ENCODE measurements around the gene PPFIA2. TPM values are rescaled to one million over a fixed set of nuclear protein-coding genes. Genes with fewer than 3 reads are reported as not detected.

Gene PPFIA2
- total RNA-seq, 6 experiments from 2014 or later = 0.12 to 1.2 (median 0.56) TPM; not detected in 2

DNA sequence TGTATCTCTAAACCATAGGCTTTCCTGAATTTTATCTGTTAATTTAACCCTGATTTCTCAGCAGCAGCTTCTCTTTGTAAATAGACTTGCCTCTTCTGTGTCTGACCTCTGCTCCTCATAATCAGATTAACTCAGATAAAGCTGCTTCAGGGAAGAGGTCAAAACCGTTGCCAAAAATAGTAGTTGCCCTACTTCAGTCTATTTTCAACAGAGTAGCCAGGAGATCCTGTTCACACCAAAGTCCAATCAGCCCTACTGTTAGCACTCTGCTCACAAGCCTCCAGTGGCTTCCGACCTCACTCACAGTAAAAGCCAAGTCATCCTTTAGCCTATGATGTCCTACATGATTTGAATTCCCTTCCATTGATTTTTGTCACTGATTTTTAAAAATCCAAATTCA is 258.4 kb downstream of the PPFIA2 start:
- Histone ChIP-seq H3K4me1 (peaks cover 0 to 14% (median 0%) of the 10 kb centered on the region in 4 donors), H3K27me3 (no peaks in the 10 kb centered on the region), H3K4me3 (no peak overlapping the region), H3K36me3 (no peaks in the 10 kb centered on the region), H3K27ac (no peak overlapping the region), H3K9me3 (no peaks in the 10 kb centered on the region)
- TF ChIP-seq CTCF (IDR thresholded peaks at IDR 0.05) = no peak
- no peak for TF ChIP-seq POLR2A (IDR thresholded peaks at IDR 0.05)
- DNase-seq (peak in 2 of 3 donors; percentile 14 to 42), ATAC-seq (peak; percentile 79 to 98 (median 94))
- 19% methylated on average over 2 of the region's 2 CpGs for WGBS (ENCODE audit: insufficient coverage, low coverage, low lambda C conversion rate, missing lambda C conversion rate)
- intact Hi-C loops (cut with DNase I) = no loop called here

- Histone ChIP-seq H3K27ac (no peak overlapping the region), H3K27me3 (no peaks in the 10 kb centered on the region), H3K9me3 (no peaks in the 10 kb centered on the region), H3K36me3 (no peaks in the 10 kb centered on the region), H3K4me1 (peaks cover 0 to 14% (median 0%) of the 10 kb centered on the region in 4 donors), H3K4me3 (no peak overlapping the region)
- intact Hi-C loops (cut with DNase I) = no loop called here
- ATAC-seq (peak in 1 of 4 donors; percentile 30), DNase-seq (no peak)
- 23% methylated on average over 4 of the region's 4 CpGs for WGBS (ENCODE audit: insufficient coverage, low coverage, low lambda C conversion rate, missing lambda C conversion rate)
- TF ChIP-seq POLR2A (IDR thresholded peaks at IDR 0.05) (no peak), CTCF (IDR thresholded peaks at IDR 0.05) (no peak)
Observed at GRCh38 chr12:81499809-81500208, 259.3 kb downstream of the PPFIA2 start.

DNA sequence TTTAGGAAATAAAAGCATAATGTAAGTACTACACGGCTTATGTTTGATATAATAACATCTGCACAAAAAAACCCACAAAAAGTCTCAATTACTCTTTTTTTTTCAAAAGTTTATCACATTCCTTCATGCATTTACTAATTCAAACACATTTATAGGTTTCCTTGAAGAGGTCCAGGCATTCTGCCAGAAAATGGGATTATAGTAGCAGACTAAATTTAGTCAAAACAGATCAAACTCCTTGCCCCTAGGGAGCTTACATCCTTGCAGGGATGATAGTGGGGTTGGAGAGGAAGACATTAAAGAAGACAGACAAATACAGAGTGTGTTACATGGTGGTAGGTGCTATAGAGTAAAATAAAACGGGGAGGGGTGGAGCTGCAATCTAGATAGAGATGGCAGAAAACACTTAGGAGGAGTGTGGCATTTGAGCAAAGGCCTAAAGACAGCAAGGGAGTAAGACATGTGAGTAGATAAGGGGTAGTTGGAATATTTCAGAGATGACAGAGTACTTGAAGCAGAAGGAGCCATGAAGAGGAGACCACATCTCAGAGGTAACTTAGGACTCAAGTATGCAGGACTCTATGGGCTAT is 266.9 kb downstream of the PPFIA2 start:
- intact Hi-C loops (cut with DNase I) = no loop called here
- no peak overlapping the region for H3K27ac ChIP-seq
- no peak overlapping the region for H3K4me3 ChIP-seq
- ATAC-seq (no peak), DNase-seq (no peak)
- WGBS (ENCODE audit: insufficient coverage, low coverage, low lambda C conversion rate, missing lambda C conversion rate) = 41% methylated on average over 2 of the region's 2 CpGs
- TF ChIP-seq POLR2A (IDR thresholded peaks at IDR 0.05) (no peak), CTCF (IDR thresholded peaks at IDR 0.05) (no peak)
- no peaks in the 10 kb centered on the region for H3K36me3 ChIP-seq
- H3K9me3 ChIP-seq = no peaks in the 10 kb centered on the region
- no peaks in the 10 kb centered on the region for H3K27me3 ChIP-seq
- no peaks in the 10 kb centered on the region for H3K4me1 ChIP-seq

DNA sequence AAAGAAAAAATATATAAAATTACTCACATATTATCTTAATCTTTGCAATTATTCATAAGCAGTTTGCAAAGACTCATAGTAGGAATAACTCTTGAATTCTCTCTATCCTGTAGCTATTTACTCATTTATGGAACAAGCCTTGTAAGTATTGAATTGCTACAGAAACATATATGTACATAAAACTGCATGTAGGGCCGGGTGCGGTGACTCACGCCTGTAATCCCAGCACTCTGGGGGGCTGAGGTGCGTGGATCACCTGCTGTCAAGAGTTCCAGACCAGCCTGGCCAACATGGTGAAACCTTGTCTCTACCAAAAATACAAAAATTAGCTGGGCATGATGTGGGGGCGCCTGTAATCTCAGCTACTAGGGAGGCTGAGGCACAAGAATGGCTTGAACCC is 286.2 kb downstream of the PPFIA2 start:
- no peaks in the 10 kb centered on the region for H3K27me3 ChIP-seq
- DNase-seq = no peak
- WGBS (ENCODE audit: insufficient coverage, low coverage, low lambda C conversion rate, missing lambda C conversion rate) = 36% methylated on average over 4 of the region's 5 CpGs
- H3K9me3 ChIP-seq = no peaks in the 10 kb centered on the region
- no peak for ATAC-seq
- H3K27ac ChIP-seq = no peak overlapping the region
- no peaks in the 10 kb centered on the region for H3K4me1 ChIP-seq
- H3K4me3 ChIP-seq = no peak overlapping the region
- intact Hi-C loops (cut with DNase I) = no loop called here
- TF ChIP-seq CTCF (IDR thresholded peaks at IDR 0.05) = no peak
- TF ChIP-seq POLR2A (IDR thresholded peaks at IDR 0.05) = no peak
- no peaks in the 10 kb centered on the region for H3K36me3 ChIP-seq
